NT2/D1 (cell line): ENCODE results near the gene SNN.

Experiments
- SUZ12 ChIP-seq: IDR thresholded peaks from 2 replicates; pipeline ENCODE4 v1.6.1; 2011; ENCODE audit not compliant: insufficient read length, insufficient read depth; ENCODE audit errors: extremely low read depth
- YY1 ChIP-seq: IDR thresholded peaks from 2 replicates; pipeline ENCODE4 v1.6.1; 2011; ENCODE audit not compliant: insufficient read length, insufficient read depth
- ZNF274 ChIP-seq: IDR thresholded peaks from 2 replicates; pipeline ENCODE4 v1.6.1; 2011; ENCODE audit warnings: mild to moderate bottlenecking, low read depth, low read length

GRCh38 chr16:11682655-11683096 lies 14.4 kb downstream of the SNN start:
- no peak for TF ChIP-seq ZNF274
- TF ChIP-seq YY1: no peak
- no peak for TF ChIP-seq SUZ12
